ENCODE measurements around the gene THSD7A. TPM values are rescaled to one million over a fixed set of nuclear protein-coding genes. Genes with fewer than 3 reads are reported as not detected.

Gene THSD7A
- total RNA-seq, 4 donors from 2014 or later, result 0.30 to 2.6 (median 1.4) TPM

- no peak for TF ChIP-seq CTCF (IDR thresholded peaks at IDR 0.05)
- TF ChIP-seq POLR2A (IDR thresholded peaks at IDR 0.05), result no peak
- 83 to 85% methylated on average over 4 of the region's 4 CpGs for WGBS, 2 donors
- no peak overlapping the region for H3K4me3 ChIP-seq (ENCODE audit: low read depth, poor library complexity, severe bottlenecking)
- no peak for DNase-seq (ENCODE audit: low spot score in 2 of 2)
- intact Hi-C loops (cut with DNase I; ENCODE audit: low total_unique reads), result no loop called here
These were observed 84.1 kb downstream of the THSD7A start for GRCh38 chr7:11747715-11748485.

GRCh38 chr7:11746591-11746990 lies 85.4 kb downstream of the THSD7A start:
- 85 to 87% methylated on average over 1 of the region's 1 CpG for WGBS, 2 donors
- intact Hi-C loops (cut with DNase I; ENCODE audit: low total_unique reads), result no loop called here
- TF ChIP-seq CTCF (IDR thresholded peaks at IDR 0.05) (no peak), POLR2A (IDR thresholded peaks at IDR 0.05) (no peak)

GRCh38 chr7:11743548-11743947 lies 88.5 kb downstream of the THSD7A start:
- DNase-seq (ENCODE audit: low spot score in 2 of 2), result no peak
- 94 to 97% methylated on average over 1 of the region's 1 CpG for whole genome bisulfite sequencing, 2 donors
- intact Hi-C loops (cut with DNase I; ENCODE audit: low total_unique reads), result no loop called here
- TF ChIP-seq CTCF (IDR thresholded peaks at IDR 0.05) (no peak), POLR2A (IDR thresholded peaks at IDR 0.05) (no peak)
- H3K4me3 ChIP-seq (ENCODE audit: low read depth, poor library complexity, severe bottlenecking), result no peak overlapping the region

More at GRCh38 chr7:11746591-11746990, 85.4 kb downstream of the THSD7A start:
- no peak for DNase-seq (ENCODE audit: low spot score in 2 of 2)
- H3K4me3 ChIP-seq (ENCODE audit: low read depth, poor library complexity, severe bottlenecking), result no peak overlapping the region

- intact Hi-C loops (cut with DNase I; ENCODE audit: low total_unique reads), result no loop called here
- TF ChIP-seq CTCF (IDR thresholded peaks at IDR 0.05) (no peak), POLR2A (IDR thresholded peaks at IDR 0.05) (no peak)
- WGBS, 2 donors, result 89 to 91% methylated on average over 3 of the region's 3 CpGs
- DNase-seq (ENCODE audit: low spot score in 2 of 2), result no peak
- H3K4me3 ChIP-seq (ENCODE audit: low read depth, poor library complexity, severe bottlenecking), result no peak overlapping the region
These were observed 89.0 kb downstream of the THSD7A start for GRCh38 chr7:11743016-11743415.

GRCh38 chr7:11742496-11742895 lies 89.5 kb downstream of the THSD7A start:
- DNase-seq (ENCODE audit: low spot score in 2 of 2), result no peak
- TF ChIP-seq CTCF (IDR thresholded peaks at IDR 0.05), result no peak
- no peak for TF ChIP-seq POLR2A (IDR thresholded peaks at IDR 0.05)
- 9 to 19% methylated on average over 1 of the region's 1 CpG for whole genome bisulfite sequencing, 2 donors
- intact Hi-C loops (cut with DNase I; ENCODE audit: low total_unique reads), result no loop called here
- no peak overlapping the region for H3K4me3 ChIP-seq (ENCODE audit: low read depth, poor library complexity, severe bottlenecking)

GRCh38 chr7:11737723-11738122 lies 94.3 kb downstream of the THSD7A start:
- no peak for DNase-seq (ENCODE audit: low spot score in 2 of 2)
- intact Hi-C loops (cut with DNase I; ENCODE audit: low total_unique reads), result no loop called here
- H3K4me3 ChIP-seq (ENCODE audit: low read depth, poor library complexity, severe bottlenecking), result no peak overlapping the region
- TF ChIP-seq CTCF (IDR thresholded peaks at IDR 0.05) (no peak), POLR2A (IDR thresholded peaks at IDR 0.05) (no peak)

Data from lower leg skin (tissue), 4 donors.